Epithelial cell of proximal tubule (primary cell): Measurements from ENCODE around the gene SPIN3. TPM values are rescaled to one million over a fixed set of nuclear protein-coding genes. Genes with fewer than 3 reads are reported as not detected.

Experiments
- DNase-seq: peaks from one replicate; pipeline ENCODE4 v3.0.0-alpha.2; 2011; ENCODE audit warnings: low read depth
- H3K4me3 ChIP-seq: 2 replicates; pipeline ENCODE4 v1.5.1; 2011; ENCODE audit warnings: low read depth, mild to moderate bottlenecking, low read length
- CTCF ChIP-seq: conservative IDR thresholded peaks from 2 replicates; pipeline ENCODE4 v1.5.1; 2012; ENCODE audit warnings: low read depth, mild to moderate bottlenecking, low read length
- total RNA-seq: library from RNA; depleted of rRNA; stranded (reverse); fragments of >200 nt; gene quantifications from 2 replicates; pipeline ENCODE4 v1.2.3, GENCODE V29; 2015

The SPIN3 gene
- total RNA-seq, 1 donor from 2014 or later, result 3.5 TPM

- no peak for TF ChIP-seq CTCF
- H3K4me3 ChIP-seq, result no peak overlapping the region
- DNase-seq, result no peak
Observed at GRCh38 chrX:56943264-56943663, 52.1 kb downstream of the SPIN3 start.

Other genes starting within 250 kb of the SPIN3 start
- gene SPIN2B, start 126.0 kb upstream of the SPIN3 start, total RNA-seq, result 4.2 and 6.7 TPM in 2 replicates
- gene SPIN2A, start 141.9 kb upstream of the SPIN3 start, total RNA-seq, result 0.14 TPM in 1 of 2 replicates, not detected in the other